Gastrocnemius medialis (tissue), 4 donors: ENCODE measurements around the gene CRPPA.

Experiments
- POLR2A ChIP-seq, 2 donors: fragments of 450-650 bp; IDR thresholded peaks; one replicate each; pipeline ENCODE4 v1.6.1; 2017; ENCODE audit warnings: antibody characterized with exemption in 2 of 2, mild to moderate bottlenecking in 2 of 2, moderate library complexity in 2 of 2
- TF ChIP-seq, protein P1 (sequence below), 5 experiments: fragments of 450-650 bp in 3 of 5; fragments of 200-600 bp in 2 of 5; sonication (generic) in 2 of 5; IDR thresholded peaks in 4 of 5; conservative IDR thresholded peaks in 1 of 5; 1 replicate in 4 of 5; 2 replicates in 1 of 5; pipeline ENCODE4 v1.5.1; 2016 to 2019; ENCODE audit warnings: antibody characterized with exemption in 5 of 5, mild to moderate bottlenecking in 3 of 5, moderate library complexity in 3 of 5

DNA sequence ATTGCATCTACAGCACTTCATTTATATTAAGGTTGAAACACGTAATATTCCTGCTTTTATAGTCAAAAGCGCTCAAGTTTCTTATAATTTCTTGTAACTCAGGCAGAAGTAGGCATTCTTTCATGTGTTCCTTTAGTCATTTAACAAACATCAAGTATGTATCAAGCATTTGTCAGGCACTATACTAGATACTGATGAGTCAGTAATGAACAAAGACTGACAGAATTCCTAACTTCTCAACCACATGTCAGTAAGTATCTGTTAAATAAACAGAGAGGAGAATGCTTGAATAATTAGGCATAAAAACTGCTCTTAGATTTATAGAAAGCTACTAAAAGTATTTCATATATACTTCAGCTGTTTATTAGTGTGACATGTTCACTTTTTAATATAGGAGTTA lies 9.9 kb downstream of the CRPPA start:
- no peak for TF ChIP-seq POLR2A (IDR thresholded peaks at IDR 0.05)
- TF ChIP-seq, protein P1, sequence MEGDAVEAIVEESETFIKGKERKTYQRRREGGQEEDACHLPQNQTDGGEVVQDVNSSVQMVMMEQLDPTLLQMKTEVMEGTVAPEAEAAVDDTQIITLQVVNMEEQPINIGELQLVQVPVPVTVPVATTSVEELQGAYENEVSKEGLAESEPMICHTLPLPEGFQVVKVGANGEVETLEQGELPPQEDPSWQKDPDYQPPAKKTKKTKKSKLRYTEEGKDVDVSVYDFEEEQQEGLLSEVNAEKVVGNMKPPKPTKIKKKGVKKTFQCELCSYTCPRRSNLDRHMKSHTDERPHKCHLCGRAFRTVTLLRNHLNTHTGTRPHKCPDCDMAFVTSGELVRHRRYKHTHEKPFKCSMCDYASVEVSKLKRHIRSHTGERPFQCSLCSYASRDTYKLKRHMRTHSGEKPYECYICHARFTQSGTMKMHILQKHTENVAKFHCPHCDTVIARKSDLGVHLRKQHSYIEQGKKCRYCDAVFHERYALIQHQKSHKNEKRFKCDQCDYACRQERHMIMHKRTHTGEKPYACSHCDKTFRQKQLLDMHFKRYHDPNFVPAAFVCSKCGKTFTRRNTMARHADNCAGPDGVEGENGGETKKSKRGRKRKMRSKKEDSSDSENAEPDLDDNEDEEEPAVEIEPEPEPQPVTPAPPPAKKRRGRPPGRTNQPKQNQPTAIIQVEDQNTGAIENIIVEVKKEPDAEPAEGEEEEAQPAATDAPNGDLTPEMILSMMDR (IDR thresholded peaks at IDR 0.05 in 4 of 5, conservative IDR thresholded peaks at IDR 0.05 in 1 of 5): no peak
